Neuron (in vitro differentiated cells): Measurements from ENCODE around the gene IGFBP6.
A peak's percentile ranks its signal among the peaks of the same experiment; 100 is the strongest.

ENCODE experiments used
- H2AFZ ChIP-seq: one replicate; pipeline ENCODE4 v1.6.1; 2013; ENCODE audit warnings: low read depth, mild to moderate bottlenecking, inconsistent platforms, low read length, moderate library complexity
- H3K27me3 ChIP-seq: one replicate; pipeline ENCODE4 v1.6.1; 2013; ENCODE audit warnings: low read length; ENCODE audit not compliant: insufficient read depth
- H3K36me3 ChIP-seq: one replicate; pipeline ENCODE4 v1.6.1; 2013; ENCODE audit warnings: low read length; ENCODE audit not compliant: insufficient read depth
- H3K4me1 ChIP-seq: one replicate; pipeline ENCODE4 v1.6.1; 2013; ENCODE audit warnings: low read length; ENCODE audit not compliant: insufficient read depth
- H3K4me3 ChIP-seq: 2 replicates; pipeline ENCODE4 v1.5.1; 2013; ENCODE audit warnings: mild to moderate bottlenecking, low read length, moderate library complexity
- H3K9me3 ChIP-seq: one replicate; pipeline ENCODE4 v1.6.1; 2013; ENCODE audit warnings: low read length

Gene IGFBP6

GRCh38 chr12:53069621-53070410 lies 27.7 kb upstream of the IGFBP6 start:
- H3K9me3 ChIP-seq = no peaks in the 10 kb centered on the region
- H3K4me1 ChIP-seq = peaks cover 13% of the 10 kb centered on the region
- no peaks in the 10 kb centered on the region for H3K27me3 ChIP-seq
- H3K36me3 ChIP-seq = peaks cover 10% of the 10 kb centered on the region
- no peak overlapping the region for H3K4me3 ChIP-seq
- H2AFZ ChIP-seq = no peak overlapping the region

GRCh38 chr12:53070877-53071492 lies 26.5 kb upstream of the IGFBP6 start:
- H3K9me3 ChIP-seq = no peaks in the 10 kb centered on the region
- H3K4me3 ChIP-seq = no peak overlapping the region
- H2AFZ ChIP-seq = no peak overlapping the region
- no peaks in the 10 kb centered on the region for H3K27me3 ChIP-seq
- peaks cover 13% of the 10 kb centered on the region for H3K4me1 ChIP-seq
- peaks cover 16% of the 10 kb centered on the region for H3K36me3 ChIP-seq

DNA sequence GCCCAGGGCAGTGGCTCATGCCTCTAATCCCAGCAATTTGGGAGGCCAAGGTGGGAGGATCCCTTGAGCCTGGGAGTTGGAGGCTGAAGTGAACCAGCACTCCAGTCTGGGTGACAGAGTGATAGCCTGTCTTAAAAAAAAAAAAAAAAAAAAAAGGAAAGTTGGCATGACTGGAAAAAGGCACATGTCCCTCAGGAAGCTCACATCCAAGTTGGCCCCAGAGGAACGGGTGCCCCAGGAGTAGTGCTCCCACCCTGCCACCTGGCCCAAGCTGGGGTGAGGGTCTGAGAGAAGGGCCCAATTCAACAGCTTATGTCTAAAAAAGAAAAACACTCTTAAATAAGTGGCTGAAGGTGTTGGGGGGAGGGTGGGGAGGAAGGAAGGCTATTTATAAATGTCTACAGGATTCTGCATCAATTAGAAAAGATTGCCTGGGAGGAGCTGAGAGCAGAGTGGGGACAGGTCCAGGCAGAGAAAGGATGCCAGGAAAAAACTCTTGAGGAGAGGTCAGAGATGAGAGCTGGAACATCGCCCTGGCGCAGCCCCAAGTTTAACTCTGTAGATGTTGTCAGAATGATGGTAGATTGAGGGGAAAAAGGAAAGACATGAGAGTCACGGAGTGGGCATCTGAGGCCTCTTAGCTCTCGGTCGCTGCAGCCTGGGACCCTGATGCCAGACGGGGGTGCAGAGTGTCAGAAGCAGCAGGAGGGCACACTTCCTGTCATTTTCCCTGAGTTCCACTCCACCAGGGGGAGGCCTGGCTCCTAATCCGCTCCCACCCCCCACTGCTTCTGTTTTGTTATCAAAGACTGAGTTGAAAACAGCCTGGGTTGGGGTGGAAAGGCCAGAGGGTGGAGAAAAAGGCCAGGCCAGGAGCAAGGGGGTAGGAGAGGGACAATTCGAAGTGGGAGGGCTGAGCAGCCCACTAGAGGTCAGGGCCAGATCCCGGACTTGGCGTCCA lies 25.6 kb upstream of the IGFBP6 start:
- no peaks in the 10 kb centered on the region for H3K9me3 ChIP-seq
- no peak overlapping the region for H2AFZ ChIP-seq
- H3K4me3 ChIP-seq = no peak overlapping the region
- peaks cover 18% of the 10 kb centered on the region for H3K36me3 ChIP-seq
- no peaks in the 10 kb centered on the region for H3K27me3 ChIP-seq
- peaks cover 13% of the 10 kb centered on the region for H3K4me1 ChIP-seq

DNA sequence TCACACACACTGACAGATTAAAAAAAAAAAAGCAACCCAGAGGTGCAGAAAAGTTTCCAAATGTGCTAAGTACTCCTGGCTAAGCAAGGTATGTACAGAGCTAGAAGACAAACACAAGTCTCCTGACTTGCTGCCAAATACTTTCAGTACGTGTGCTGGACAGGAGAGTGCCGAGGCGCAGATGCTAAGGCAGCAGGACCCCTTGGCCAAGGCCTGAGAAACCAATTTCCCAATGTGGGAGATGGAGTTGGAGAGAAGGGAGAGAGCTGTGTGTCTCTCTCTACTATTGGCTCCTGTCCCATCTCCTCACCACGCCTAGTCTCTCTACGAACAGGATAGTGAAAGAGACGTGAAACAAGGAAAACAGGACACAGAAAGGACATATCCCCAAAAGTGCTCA lies 23.6 kb upstream of the IGFBP6 start:
- no peak overlapping the region for H2AFZ ChIP-seq
- no peaks in the 10 kb centered on the region for H3K27me3 ChIP-seq
- H3K9me3 ChIP-seq = no peaks in the 10 kb centered on the region
- H3K4me1 ChIP-seq = peaks cover 17% of the 10 kb centered on the region
- peaks cover 18% of the 10 kb centered on the region for H3K36me3 ChIP-seq
- no peak overlapping the region for H3K4me3 ChIP-seq

- Histone ChIP-seq H3K4me3 (no peak overlapping the region), H3K9me3 (no peaks in the 10 kb centered on the region), H3K27me3 (no peaks in the 10 kb centered on the region), H2AFZ (no peak overlapping the region), H3K4me1 (peaks cover 17% of the 10 kb centered on the region), H3K36me3 (peaks cover 18% of the 10 kb centered on the region)
Observed at GRCh38 chr12:53074283-53074998, 23.0 kb upstream of the IGFBP6 start.

DNA sequence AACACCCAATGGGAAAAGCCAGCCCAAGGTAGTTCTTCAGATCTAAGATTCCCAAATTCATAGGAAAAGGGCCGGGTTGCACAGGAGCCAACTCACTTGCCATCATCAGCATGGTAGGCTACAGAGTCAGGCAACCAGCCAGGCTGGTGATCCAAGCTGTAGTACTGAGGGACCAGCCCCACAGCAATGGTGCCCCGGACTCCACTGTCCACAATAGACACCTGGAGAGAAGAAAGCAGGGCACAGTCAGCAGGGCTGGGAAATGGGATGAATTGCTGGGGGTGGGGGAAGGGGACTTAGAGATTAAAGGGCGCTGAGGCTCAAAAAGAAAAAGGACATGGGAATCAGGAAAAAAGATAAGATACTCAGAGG lies 22.5 kb upstream of the IGFBP6 start:
- Histone ChIP-seq H3K27me3 (no peaks in the 10 kb centered on the region), H2AFZ (no peak overlapping the region), H3K9me3 (no peaks in the 10 kb centered on the region), H3K4me3 (no peak overlapping the region), H3K4me1 (peaks cover 19% of the 10 kb centered on the region), H3K36me3 (peaks cover 18% of the 10 kb centered on the region)

GRCh38 chr12:53076461-53076860 lies 21.0 kb upstream of the IGFBP6 start:
- peaks cover 18% of the 10 kb centered on the region for H3K36me3 ChIP-seq
- peaks cover 19% of the 10 kb centered on the region for H3K4me1 ChIP-seq
- no peaks in the 10 kb centered on the region for H3K9me3 ChIP-seq
- no peak overlapping the region for H2AFZ ChIP-seq
- no peak overlapping the region for H3K4me3 ChIP-seq
- H3K27me3 ChIP-seq = no peaks in the 10 kb centered on the region

DNA sequence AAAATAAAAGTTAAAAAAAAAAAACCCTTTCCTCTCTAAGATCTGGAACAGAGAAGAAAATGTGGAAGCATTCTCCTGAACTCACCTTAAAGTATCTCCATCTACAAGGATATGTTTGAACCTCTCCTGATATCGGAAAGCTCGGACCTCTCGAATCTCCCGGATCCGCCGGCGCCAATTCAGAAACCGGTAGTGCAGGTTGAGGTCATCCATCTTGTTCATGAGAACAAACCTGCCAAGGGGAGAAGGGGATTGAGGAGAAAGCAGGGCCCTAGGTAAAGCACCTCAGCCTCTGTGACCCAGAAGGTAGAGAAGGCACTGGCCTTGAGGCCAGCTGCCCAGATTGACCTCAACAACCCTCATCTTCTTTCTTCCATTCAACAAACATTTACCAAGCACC lies 20.4 kb upstream of the IGFBP6 start:
- H3K4me3 ChIP-seq = no peak overlapping the region
- no peak overlapping the region for H2AFZ ChIP-seq
- peaks cover 18% of the 10 kb centered on the region for H3K36me3 ChIP-seq
- no peaks in the 10 kb centered on the region for H3K9me3 ChIP-seq
- peaks cover 16% of the 10 kb centered on the region for H3K4me1 ChIP-seq
- no peaks in the 10 kb centered on the region for H3K27me3 ChIP-seq

DNA sequence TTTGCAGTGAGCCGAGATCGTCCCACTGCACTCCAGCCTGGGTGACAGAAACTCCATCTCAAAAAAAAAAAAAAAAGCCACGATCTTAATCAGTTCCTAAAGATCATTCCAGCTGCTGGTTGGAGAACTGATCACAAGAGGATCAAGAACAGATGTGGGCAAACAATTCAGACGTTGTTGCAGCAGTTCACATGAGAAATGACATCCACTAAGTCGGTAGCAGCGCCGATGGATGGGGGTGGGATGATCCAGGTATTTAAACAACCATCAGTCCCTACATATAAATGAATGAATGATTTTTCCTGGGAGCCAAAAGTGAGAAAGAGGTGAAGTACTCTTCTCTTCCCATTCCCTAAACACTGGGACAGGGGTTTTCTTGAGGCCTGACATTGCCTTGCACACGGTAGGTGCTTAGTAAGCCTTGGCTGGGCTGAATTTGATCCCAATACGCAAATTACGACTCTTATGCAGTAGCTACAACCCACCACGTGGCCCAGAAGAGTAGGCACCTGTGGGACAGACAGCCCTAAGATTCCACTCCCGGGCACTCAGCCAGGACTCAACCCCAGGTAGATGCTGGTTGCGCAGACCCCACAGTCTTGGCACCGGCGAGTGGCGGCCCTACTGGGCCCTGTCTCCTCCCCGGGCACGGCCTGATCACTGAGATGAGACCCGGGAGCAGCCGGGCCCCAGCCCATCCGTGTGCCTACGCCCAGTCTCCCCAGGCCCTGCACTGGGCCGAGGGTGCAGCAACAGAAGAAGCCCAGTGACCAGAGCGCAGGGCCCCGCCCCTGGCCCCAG lies 18.8 kb upstream of the IGFBP6 start:
- peaks cover 6% of the 10 kb centered on the region for H3K4me1 ChIP-seq
- H2AFZ ChIP-seq = peak overlapping the region; percentile 48
- H3K27me3 ChIP-seq = no peaks in the 10 kb centered on the region
- H3K36me3 ChIP-seq = peaks cover 18% of the 10 kb centered on the region
- H3K9me3 ChIP-seq = no peaks in the 10 kb centered on the region
- H3K4me3 ChIP-seq = peak overlapping the region; percentile 79

DNA sequence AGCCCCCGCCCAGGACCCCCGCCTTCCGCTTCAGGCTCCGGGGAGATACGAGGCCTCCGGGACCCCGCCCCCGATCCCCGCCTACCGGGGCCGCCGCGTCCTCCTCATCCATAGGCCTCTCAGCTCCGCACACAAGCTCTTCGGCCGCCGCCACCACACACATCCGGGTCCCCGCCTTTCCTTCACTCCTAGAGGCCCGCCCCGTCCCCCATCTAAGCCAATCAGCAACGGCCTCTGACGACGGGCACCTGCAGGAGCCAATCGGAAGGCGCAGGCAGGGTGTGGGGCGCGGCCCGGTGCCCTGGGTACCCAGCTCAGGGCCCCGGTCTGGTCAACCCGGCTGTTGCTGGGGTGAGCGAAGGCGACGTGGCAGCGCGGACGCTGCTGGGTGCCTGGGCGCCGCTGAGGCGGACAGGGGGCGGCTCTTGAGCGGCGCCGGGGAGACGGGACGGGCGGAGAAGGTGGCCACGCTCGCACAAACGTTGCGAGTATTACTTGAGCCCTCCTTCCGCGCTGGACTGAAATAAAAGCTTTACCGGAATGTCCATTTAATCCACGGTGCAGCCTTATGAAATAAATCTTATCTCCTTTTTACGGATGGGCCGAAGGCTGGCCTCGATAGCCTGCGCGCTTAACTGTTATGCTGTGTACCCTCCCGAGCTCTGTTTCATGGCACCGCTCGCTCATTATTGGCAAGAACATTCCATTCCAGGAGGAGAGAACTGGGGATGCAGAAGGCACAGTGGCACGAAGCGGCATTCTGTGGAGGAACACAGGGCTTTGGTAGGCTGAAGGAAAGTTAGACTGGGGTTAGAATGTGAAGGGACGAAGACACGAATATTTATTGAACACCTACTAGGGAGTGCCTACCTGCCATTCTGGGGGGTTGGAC lies 18.0 kb upstream of the IGFBP6 start, which contains the start of gene SPRYD3:
SPRYD3 (minus strand) TSS at position 165 of the 892 bp plus-strand sequence; CDS start at position 108, 57 bp downstream.
- Histone ChIP-seq H3K9me3 (no peaks in the 10 kb centered on the region), H3K36me3 (peaks cover 12% of the 10 kb centered on the region), H3K27me3 (no peaks in the 10 kb centered on the region), H2AFZ (peak within 1 kb of the TSS; percentile 59), H3K4me1 (peaks cover 6% of the 10 kb centered on the region), H3K4me3 (peak within 1 kb of the TSS; percentile 79)

DNA sequence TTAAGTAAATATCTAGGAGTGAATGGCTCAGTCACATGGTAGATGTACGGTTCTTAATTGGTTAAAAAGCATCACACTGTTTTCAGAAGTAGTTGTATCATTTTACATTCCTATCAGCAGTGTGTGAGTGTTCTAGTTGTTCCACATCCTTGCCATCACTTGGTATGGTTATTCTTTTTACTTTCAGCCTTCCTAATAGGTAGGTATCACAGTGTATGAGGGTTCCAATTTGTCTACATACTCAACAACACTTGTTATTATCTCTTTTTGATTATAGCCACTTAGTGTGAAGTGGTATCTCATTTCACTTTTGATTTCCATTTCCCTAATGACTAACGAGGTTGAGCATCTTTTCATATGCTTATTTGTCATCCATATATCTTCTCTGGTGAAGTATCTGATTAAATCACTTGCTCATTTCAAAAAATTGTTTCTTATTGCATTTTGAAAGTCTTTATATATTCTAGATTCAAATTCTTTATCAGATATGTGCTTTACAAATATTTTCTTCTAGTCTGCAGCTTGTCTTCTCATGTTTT lies 14.8 kb upstream of the IGFBP6 start:
- no peaks in the 10 kb centered on the region for H3K27me3 ChIP-seq
- H3K4me1 ChIP-seq = peaks cover 6% of the 10 kb centered on the region
- no peaks in the 10 kb centered on the region for H3K9me3 ChIP-seq
- H2AFZ ChIP-seq = no peak overlapping the region
- H3K4me3 ChIP-seq = no peak overlapping the region
- no peaks in the 10 kb centered on the region for H3K36me3 ChIP-seq
